GM21528 (cell line): ENCODE measurements around the gene PUM1.

ENCODE experiments used
- ATAC-seq: cut with Tn5 transposase; IDR thresholded peaks from one replicate; pipeline ENCODE4 v1.9.1; 2021; ENCODE audit warnings: mild to moderate bottlenecking, moderate library complexity; ENCODE audit not compliant: unreplicated experiment, low FRiP score

Gene PUM1

DNA sequence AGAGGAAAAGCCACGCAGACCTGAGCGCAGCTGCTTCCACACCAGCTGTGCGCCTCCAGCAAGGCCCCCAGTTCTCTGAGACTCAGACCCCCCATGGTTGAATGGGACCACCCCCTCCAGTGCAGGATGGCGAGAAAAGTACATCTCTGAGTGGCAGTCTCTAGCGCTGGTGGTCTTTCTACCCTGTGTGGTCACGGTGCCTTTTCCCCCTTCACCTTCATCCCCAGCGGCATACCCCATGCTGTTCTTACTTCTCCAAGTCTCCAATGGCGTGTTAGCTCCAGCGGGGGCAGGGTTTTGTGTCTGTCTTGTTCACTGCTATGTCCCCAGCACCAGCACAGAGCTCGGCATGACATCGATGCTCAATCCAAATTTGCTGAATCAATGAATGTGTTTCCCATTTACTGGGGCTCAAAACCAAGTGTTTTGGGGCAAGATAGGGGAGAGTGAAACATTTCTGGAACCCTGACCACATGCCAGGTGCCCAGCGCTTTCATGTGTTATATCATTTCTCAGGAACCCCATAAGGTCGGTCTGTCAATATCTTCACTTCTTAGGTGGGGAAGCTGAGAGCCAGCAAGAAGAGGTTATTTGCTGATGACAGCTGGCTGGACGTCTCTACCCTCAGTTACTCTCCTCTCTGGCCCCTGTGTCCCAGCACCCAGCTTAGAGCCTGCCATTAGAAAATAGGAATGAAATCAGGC is 156.0 kb downstream of the PUM1 start:
- ATAC-seq: no peak

DNA sequence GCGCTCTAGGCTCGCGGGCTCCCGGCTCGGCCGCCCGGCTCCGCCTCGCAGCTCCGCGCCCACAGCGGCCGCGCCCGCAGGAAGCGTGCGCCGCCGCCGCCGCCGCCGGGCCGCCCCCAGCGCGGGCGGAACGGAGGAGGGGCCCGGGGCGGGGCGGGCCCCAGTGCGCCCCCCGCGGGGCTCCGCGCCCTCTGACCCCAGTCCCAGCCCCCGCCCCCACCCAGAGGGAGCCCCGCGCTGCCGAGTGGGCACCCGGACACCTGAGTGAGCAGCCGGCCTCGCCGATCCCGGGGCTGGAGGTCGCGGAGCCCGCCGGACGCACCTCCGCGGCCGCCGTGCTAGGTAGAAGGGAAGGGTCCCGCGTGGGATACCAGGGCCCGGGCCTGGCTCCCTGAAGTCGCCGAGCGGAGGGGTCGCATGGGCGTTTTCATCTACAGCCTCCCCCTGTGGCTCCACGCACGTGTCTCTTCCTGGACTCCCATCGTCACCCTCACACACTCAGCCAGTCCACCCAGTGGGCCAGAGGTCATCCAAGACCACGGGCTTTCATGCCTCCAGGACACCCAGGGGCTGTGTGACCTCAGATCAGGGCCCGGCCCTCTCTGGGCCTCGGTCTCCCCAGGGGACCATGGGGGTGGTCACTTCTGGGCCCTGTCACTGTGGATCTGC is 156.7 kb downstream of the PUM1 start, which contains the start of gene SDC3:
Gene SDC3 (minus strand): TSS at position 63 of the 669 bp plus-strand sequence. CDS start 172 bp downstream, outside the sequence.
- ATAC-seq: no peak

DNA sequence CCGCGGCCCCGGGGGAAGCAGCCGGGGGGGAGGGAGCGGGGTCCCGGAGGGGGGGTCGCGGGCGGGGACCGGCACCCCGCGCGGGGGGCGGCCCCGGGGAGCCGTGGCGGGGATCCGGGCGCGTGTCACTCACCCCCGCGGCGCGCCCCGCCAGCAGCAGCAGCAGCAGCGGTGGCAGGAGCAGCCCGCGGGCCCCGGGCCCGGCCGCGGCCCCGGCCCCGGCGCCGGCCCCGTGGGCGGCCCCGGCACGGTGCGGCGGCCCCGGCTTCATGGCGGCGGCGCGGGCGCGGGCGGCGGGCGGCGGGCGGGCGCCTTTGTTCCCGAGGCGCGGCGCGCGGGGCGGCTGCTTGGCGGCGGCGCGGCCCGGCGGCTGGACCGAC is 157.2 kb downstream of the PUM1 start:
- no peak for ATAC-seq

DNA sequence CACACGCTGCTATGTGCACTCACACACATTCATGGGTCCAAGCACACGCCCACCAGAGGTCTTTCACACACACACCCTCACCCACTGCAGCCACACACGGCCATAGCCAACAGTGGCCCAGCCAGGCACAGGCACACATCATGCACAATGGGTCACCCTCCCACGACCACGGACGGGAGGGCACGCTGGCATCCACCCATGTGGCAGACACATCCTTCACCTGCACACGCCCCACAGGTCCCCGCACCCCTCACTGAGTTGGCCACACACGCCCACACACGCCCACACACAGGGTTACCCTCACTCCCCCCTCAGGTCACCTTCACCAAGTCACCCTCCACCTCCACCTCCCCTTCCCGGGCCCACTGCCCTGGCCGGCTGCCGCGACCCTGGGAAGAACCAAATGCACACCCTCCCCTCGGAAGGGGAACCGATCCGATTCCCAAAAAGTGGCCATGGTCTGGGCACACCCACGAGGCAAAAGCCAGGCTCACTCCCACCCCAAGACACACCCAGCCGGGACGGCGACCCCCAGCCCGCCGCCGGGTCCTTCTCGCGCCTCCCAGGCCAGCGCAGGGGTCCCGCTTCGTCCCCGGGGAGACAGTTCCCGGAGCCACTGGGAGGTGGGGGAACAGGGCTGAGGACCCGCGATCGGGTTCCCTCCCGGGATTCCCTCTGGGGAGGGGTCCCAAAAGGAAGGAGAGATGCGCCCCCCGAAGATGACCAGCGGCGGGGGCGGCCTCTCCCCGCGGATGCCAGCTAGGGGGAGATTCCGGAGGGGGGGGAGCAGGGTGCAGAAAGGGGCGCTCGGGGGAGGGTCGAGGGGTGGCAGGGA is 157.8 kb downstream of the PUM1 start:
- ATAC-seq: no peak

DNA sequence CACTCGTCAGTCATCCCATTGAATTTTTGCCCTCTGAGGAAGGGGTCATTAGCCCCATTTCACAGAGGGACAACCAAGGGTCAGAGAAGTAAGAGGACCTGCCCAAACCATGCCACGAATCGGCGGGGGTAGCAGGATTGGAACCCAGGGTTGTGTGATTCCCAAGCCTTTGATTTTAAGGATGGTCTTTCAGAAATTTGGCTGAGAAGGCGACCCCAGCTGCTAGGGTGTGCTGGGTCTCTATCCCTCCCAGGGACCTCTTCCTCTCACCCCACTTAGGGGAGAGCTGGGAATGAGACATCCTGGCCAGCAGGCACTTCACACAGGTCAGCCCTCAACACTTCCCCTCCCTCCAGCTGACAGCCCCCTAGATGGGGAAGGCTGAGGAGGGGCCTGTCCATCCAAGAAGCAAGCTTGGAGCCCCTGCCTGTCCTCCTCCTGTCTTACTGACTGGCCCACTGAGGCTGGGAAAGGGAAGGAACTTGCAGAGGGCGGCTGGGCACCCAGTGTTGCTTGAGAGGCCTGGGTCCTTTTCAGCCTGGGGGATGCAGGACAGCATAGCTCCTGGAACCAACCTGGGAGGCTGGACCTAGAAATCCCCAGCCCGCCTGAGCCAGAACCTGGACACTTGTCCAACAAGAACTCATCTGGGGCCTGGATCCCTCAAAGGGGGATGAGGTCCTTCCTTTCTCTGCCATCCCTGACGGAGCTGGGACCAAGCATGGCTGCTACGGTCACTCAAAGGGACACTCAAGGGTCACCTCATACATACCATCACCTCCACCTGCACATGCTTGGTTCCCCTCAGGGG is 158.7 kb downstream of the PUM1 start:
- ATAC-seq: no peak

DNA sequence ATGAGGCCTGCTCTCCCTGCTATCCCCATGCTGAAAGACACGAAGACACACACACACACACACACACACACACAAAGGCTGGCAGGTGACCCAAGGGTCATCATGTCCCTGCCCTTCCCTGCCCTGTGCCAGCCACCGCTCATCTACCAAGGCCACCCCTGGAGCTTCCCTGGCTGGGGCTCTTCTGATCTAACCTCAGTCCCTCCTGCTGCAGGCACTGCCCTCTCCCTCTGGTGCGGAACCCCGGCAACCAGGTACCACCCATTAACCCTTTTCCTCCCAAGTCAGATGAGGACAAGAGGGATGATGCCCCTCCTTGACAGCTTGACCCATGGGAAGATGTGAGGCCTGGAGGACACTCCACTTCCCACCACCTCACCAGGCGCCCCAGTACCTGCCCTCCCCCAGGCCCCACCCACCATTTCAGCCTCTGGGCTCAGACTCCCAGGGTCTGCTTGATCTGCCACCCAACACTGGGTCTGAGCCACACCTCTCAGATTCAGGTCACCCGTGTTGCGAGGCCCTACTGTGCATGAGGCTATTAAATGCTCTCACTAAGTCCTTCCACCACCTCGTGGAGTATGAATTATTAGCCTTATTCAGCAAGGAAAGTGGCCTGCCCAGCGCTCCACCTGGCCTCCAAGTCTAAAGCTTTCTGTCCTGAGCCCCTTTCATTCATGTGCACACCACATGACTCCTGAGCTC is 159.4 kb downstream of the PUM1 start:
- ATAC-seq: no peak

DNA sequence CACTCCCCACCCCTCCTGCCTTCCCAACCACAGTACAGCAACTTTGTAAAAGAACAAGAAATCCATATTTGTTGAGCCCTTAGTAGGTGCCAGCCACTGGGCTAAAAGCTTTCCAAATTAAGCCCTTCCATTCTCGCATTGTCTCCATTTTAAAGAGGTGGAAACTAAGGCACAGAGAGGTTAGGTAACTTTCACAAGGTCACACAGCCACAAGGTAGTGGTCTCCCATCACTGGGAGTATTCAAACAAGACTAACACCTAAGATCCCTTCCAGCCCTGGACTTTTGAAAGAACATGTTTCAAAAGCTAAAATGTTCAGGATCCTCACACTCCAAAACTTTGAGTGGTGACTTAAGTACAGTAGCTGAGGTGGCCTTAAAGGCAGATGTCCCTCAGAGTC is 160.1 kb downstream of the PUM1 start:
- no peak for ATAC-seq

DNA sequence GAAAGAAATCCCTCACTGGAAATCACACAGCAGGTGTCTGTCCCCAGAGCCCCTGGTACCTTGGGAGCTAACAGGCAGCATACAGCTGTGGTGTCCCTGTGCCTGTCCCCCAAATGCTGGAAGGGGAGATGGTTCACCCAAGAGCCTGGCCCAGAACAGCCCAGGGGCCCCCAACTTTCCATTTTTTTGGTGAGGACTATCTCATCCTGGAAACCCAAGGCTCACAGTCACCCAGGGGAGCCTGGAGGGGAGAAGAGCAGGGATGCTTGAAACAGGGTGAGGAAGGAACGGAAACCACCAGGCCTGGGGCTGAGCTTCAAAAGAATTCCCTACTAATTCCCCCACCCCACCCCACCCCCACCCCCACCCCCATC is 160.6 kb downstream of the PUM1 start:
- ATAC-seq: no peak

DNA sequence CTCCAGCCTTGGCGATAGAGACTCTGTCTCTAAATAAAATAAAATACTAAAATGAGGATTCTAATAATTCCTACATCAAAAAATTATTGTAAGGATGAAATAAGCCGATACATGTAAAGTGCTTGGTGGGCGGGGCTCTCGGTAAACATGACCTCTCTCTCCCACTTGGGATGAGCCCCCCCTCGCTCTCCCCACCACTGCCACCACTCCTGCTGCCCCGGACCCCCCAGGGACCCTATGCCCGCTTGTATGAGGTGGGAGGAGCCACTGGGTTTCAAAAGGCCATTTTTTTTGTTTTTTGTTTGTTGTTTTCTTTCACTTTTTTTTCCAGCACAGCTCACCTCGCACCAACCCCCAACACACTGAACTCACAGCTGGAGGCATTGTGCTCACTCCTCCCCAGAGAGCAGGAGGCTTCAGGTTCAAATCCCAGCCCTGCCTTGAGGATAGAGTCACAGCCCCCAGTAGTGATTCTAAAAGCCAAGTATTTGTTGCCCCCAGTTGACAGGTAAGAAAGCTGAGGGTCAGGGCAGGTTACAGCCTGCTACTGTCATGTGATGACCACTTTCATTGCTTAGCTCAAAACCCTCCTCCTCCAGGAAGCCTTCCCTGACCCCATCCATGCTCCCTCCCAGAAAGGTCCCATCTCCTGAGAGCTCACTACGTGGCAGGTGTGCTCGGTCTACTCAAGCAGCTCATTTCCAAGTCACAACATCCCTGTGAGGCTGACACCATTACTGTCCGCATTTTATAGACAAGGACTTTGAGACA is 161.1 kb downstream of the PUM1 start:
- no peak for ATAC-seq

DNA sequence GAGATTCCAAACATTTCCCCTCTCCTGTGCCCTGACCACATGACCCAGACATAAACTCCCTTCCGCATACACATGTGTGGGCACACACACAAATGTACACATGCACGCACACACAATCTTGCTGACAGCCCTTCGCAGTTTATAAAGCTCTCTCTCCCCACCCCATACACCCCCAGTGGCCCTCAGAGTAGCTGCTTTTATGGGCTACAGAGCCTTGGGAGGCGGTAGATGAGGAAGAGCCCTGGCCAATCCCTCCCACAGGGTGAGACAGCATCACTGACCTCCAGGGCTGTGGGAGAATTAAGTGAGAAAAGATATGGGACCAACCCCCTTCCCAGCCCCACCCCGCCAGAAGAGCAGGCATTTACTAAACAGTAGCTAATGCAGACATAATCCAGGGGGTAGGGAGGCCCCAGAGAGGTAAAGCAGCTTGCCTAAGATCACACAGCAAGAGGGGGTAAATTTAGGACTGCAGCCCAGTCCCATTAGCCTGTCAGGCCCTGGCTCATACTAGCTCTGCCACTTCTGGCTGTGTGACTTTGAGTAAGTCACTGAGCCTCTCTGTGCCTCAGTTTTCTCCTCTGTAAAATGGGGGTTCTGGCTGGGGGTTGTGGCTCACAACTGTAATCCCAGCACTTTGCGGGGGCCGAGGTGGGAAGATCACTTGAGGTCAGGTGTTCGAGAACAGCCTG is 162.0 kb downstream of the PUM1 start:
- no peak for ATAC-seq

DNA sequence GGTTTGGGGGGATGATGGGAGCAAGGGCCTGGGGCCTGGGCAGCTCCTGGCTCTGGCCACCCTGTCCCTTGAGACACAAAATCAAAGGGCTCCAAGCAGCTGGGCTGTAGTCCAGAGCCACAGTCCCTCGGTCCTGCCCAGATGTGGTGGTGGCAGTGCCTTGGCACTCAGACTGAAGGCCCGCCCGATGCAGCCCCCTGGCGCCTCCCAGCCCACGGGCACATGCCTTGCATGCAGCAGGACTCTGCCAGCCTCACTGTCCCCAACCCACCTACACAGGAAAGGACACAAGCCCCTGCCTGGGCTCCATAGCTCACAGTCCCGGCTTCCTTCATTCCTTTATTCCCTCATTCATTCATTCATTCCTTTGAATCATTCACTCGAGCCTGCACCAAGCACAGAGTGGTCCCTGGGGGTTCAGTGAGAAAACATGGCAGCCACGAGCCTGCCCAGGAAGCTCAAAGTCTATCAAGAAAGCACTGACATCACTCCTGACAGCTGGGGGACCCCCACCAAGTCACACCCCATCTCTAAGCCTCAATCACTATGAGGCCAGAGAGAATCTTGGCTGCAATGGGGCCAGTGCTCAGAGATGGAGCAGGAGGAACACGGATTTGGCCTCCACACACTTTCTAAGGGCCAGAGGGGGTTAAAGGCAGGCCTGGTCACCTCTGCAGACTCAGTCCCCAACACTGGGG is 162.8 kb downstream of the PUM1 start:
- ATAC-seq: no peak

DNA sequence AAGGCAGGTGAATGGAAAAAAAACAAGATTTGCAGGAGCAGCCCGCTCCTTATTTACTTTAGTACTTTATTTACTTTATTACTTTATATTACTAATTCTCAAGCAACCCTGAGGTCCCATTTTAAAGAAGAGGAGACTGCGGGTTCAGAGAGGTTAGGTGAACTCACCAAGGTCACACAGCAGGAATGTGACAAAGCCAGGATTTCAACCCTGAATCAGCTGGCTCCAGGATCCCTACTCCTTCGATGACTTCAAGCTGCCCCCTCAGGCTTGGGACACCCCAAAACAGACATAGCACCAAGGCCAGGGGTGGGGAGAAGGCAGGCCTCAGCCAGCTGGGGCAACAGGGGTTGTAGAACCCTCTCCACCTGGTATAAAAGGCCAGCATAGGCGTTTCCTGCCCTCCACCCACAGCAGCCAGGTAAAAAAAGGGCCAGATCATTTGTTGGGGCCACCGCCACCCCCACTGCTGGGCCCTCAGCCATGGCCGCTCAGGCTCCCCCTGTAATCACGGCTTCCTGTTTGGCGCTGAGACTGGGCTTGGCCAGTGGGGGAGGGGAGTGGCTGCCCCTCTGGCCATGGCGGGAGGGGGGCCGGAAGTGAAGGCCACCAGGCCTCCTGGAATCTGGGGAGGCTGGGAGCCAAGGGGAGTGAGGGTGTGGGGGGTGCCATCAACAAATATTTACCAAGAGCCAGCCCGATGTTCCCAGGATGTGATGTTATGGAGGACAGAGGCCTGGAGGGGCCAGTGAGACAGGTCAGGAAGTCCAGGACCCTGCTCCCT is 163.5 kb downstream of the PUM1 start:
- ATAC-seq: no peak

DNA sequence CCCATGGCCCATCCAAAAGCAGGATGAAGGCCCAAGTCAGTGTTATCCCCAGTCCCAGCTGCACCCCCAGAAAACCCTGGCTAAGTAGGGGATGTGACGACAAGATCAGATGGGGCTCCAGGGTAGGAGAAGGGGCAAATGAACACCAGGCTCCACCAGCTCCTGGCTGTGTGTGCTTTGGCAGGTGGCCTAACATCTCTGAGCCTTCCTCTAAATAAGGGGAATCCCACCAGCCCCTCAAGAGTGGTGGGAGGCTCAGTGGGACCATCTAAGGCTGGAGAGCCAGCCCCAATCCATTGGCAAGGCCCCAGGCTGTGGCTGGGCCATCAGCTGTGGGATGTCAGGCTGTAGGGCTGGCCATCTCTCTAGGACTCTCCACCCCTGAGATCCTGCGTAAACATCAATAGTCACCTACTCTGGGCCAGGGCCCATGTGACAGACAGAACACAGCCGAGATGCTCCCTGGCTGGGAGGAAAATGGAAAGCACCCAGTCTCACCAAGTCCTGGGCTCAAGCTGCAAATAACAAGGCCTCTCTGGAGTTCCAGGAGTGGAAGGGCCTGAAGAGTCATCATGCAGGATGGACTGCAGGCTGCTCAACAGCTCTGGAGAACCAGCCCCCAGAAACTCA is 164.5 kb downstream of the PUM1 start:
- no peak for ATAC-seq

DNA sequence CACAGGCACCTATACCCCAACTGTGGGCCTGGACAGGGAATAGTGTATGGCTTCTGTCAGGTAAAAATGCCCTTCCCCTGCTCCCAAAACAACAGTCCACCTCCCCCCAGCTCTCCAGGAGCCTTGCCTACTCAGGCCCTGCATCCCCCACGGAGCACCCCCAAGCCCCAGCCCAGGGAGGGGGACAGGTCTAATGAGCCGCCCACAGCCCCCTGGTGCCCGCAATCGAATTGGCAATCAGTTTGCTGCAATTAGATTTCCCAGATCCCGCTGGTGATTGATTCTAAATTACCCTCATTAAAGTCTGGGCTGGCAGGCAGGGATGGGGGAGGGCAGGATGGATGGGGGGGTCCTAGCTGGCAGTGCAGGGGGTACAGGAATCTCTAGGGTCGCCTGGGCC is 165.0 kb downstream of the PUM1 start:
- no peak for ATAC-seq

DNA sequence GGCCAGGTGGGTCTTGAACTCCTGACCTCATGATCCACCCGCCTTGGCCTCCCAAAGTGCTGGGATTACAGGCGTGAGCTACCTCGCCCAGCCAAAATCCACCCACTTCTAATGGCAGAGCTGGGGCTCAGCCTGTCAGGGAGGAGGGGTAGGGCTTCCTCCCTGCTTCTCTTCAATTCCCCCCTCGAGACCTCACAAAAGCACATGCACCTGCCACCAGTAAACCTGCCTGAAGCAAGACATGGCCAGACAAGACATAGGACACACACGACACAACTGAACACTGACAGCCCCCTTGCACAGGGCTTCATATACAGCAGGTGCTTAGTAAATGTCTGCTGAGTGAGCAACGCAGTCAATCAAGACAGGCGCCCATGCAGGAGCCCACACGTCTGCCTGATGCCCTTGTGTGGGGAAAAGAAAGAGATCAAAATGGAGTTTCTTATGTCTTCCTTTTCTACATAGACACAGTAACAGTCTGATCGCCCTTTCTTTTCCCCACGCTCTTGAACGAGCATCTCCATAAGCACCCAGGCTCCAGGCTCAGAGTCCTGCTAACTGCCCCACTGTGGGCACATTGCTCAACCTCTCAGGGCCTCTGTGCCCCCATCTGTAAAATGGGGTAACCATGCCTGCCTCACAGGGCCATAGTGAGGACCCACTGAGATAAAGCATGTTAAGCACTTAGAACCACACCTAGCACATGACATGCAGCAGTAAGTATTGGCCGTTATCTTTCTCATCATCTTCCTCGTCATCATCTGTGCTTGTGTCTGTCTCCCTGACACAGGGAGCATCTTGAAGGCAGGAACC is 165.7 kb downstream of the PUM1 start:
- no peak for ATAC-seq
